Measurements from ENCODE around the gene APOA4.

DNA sequence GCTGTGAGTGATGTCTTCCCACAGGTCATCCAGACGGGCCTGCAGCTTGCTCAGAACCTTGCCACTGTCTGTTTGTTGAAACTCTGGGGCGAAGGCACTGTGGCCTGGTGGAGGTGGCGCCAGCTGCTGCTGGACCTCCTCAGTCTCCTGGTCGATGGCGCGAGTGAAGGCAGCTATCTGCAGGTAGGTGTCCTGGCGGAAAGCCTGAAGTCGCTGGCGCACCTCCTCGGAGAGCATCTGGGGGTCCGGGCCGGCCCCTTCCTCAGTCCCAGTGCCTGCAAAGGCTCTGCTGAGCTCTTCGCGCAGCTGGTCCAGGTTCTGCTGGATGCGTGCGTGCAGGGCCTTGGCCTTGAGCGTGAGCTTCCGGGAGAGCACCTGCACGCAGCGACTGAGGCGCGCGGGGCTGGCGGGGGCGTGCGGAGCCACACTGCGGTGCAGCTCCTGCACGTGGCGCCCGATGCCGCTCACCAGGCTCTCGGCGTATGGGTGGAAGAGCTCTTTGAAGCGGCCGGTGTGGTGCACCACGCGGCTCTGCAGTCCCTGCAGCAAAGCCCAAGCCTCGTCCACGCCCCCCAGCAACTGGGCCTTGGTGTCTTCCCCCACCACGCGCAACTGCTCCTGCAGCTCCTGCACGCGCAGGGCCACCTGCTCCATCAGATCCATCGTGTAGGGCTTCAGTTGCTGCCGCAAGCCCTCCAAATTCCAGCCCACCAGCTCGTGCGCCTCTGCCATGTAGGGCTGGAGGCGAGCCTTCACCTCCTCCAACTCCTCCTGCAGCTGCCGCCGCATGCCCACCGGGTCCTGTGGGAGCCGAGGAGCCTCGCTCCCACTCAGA is 32.7 kb downstream of the APOA4 start:
- TF ChIP-seq POLR2AphosphoS5 (IDR thresholded peaks at IDR 0.05; ENCODE audit: low read depth, low read length) (no peak), EZH2phosphoT487 (IDR thresholded peaks at IDR 0.05; ENCODE audit: borderline replicate concordance, low read depth) (no peak), MXI1 (IDR thresholded peaks at IDR 0.05; ENCODE audit: low read depth, low read length) (no peak), RFX5 (IDR thresholded peaks at IDR 0.05; ENCODE audit: low read length) (no peak), NFIC (IDR thresholded peaks at IDR 0.05; ENCODE audit: borderline replicate concordance) (no peak), ELF1 (IDR thresholded peaks at IDR 0.05) (no peak), GATA2 (CRISPR knock-in tag; IDR thresholded peaks at IDR 0.05) (no peak), SIN3A (IDR thresholded peaks at IDR 0.05; ENCODE audit: borderline replicate concordance, low read depth, low read length) (no peak), FOXM1 (IDR thresholded peaks at IDR 0.05; ENCODE audit: low read depth) (no peak), NRF1 (IDR thresholded peaks at IDR 0.05; ENCODE audit: low read depth, low read length) (no peak), JUND (IDR thresholded peaks at IDR 0.05) (no peak)
- TF ChIP-seq, protein P1, sequence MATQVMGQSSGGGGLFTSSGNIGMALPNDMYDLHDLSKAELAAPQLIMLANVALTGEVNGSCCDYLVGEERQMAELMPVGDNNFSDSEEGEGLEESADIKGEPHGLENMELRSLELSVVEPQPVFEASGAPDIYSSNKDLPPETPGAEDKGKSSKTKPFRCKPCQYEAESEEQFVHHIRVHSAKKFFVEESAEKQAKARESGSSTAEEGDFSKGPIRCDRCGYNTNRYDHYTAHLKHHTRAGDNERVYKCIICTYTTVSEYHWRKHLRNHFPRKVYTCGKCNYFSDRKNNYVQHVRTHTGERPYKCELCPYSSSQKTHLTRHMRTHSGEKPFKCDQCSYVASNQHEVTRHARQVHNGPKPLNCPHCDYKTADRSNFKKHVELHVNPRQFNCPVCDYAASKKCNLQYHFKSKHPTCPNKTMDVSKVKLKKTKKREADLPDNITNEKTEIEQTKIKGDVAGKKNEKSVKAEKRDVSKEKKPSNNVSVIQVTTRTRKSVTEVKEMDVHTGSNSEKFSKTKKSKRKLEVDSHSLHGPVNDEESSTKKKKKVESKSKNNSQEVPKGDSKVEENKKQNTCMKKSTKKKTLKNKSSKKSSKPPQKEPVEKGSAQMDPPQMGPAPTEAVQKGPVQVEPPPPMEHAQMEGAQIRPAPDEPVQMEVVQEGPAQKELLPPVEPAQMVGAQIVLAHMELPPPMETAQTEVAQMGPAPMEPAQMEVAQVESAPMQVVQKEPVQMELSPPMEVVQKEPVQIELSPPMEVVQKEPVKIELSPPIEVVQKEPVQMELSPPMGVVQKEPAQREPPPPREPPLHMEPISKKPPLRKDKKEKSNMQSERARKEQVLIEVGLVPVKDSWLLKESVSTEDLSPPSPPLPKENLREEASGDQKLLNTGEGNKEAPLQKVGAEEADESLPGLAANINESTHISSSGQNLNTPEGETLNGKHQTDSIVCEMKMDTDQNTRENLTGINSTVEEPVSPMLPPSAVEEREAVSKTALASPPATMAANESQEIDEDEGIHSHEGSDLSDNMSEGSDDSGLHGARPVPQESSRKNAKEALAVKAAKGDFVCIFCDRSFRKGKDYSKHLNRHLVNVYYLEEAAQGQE (IDR thresholded peaks at IDR 0.05; ENCODE audit: low read depth, low read length), result no peak
- TF ChIP-seq, protein P2, sequence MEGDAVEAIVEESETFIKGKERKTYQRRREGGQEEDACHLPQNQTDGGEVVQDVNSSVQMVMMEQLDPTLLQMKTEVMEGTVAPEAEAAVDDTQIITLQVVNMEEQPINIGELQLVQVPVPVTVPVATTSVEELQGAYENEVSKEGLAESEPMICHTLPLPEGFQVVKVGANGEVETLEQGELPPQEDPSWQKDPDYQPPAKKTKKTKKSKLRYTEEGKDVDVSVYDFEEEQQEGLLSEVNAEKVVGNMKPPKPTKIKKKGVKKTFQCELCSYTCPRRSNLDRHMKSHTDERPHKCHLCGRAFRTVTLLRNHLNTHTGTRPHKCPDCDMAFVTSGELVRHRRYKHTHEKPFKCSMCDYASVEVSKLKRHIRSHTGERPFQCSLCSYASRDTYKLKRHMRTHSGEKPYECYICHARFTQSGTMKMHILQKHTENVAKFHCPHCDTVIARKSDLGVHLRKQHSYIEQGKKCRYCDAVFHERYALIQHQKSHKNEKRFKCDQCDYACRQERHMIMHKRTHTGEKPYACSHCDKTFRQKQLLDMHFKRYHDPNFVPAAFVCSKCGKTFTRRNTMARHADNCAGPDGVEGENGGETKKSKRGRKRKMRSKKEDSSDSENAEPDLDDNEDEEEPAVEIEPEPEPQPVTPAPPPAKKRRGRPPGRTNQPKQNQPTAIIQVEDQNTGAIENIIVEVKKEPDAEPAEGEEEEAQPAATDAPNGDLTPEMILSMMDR (IDR thresholded peaks at IDR 0.05), result no peak

Measured in SK-N-SH (cell line).